Hematopoietic multipotent progenitor cell treated with erythropoietin and hydrocortisone succinate and interleukin-3 and kit ligand, for 15 days (in vitro differentiated cells): ENCODE measurements around the gene GPRIN3.

Experiments used
- DNase-seq: peaks from one replicate; pipeline ENCODE4 v3.0.0-alpha.2; 2015; ENCODE audit warnings: low spot score

Gene GPRIN3

DNA sequence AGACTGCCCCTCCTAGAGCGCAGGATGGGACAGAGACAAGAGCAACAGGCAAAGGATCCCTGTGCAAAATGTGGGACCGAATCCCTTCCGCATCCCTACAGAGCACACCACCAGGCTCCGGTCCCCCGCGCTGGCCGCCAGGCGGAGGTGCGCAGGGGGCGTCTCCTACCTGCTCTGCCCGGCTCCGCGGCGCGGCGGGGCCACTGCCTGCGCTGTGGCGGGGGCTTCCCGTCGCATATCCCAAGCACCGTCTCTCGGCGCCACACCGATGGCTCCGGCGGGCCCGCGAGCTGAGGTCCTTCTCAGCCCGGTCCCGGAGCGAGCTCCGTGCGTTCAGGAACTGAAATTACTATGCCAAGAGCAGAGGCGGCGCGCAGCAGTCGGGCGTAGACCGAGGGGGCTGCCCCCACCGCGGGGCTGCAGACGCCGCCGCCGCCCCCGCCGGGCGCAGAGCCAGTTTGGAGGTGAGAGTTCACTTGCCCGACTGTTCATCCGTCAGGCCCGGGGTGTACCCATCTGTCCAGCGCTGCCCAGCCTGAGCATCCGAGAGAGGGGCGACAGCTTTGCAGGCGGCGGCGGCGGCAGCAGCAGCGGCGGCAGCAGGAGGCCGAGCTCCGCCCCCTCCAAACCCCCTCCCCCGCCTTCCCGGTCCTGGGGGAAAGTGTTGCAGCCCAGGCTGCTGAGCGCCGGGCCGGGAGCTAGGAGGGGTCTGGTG lies at the start of gene GPRIN3:
TSS of gene GPRIN3 (minus strand) at position 355 of the 715 bp plus-strand sequence. CDS start 57,690 bp downstream, outside the sequence.
- no peak for DNase-seq

GRCh38 chr4:89357340-89357739 lies 49.7 kb upstream of the GPRIN3 start:
- DNase-seq = no peak

GRCh38 chr4:89356086-89356485 lies 48.5 kb upstream of the GPRIN3 start:
- no peak for DNase-seq

GRCh38 chr4:89353514-89353913 lies 45.9 kb upstream of the GPRIN3 start:
- no peak for DNase-seq

DNA sequence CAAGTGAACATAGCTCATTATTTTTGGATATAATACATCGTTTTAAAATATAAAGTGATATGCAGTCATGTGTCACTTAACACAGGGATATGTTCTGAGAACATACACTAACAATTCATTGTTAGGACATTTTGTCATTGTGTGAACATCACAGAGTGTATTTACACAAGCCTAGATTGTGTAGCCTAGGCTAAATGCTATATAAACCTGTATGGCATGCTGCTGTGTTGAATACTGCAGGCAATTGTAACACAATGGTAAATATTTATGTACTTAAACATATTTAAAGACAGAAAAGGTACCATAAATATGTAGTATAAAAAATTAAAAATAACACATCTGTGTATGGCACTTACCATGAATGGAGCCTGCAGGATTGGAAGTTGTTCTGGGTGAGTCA lies 44.9 kb upstream of the GPRIN3 start:
- DNase-seq = no peak

- DNase-seq = no peak
Observed at GRCh38 chr4:89351201-89351600, 43.6 kb upstream of the GPRIN3 start.

GRCh38 chr4:89347363-89348025 lies 39.9 kb upstream of the GPRIN3 start:
- DNase-seq = no peak

GRCh38 chr4:89344571-89344970 lies 37.0 kb upstream of the GPRIN3 start:
- DNase-seq = no peak

- no peak for DNase-seq
Observed at GRCh38 chr4:89338206-89338605, 30.6 kb upstream of the GPRIN3 start.

GRCh38 chr4:89337681-89338080 lies 30.1 kb upstream of the GPRIN3 start:
- no peak for DNase-seq

DNA sequence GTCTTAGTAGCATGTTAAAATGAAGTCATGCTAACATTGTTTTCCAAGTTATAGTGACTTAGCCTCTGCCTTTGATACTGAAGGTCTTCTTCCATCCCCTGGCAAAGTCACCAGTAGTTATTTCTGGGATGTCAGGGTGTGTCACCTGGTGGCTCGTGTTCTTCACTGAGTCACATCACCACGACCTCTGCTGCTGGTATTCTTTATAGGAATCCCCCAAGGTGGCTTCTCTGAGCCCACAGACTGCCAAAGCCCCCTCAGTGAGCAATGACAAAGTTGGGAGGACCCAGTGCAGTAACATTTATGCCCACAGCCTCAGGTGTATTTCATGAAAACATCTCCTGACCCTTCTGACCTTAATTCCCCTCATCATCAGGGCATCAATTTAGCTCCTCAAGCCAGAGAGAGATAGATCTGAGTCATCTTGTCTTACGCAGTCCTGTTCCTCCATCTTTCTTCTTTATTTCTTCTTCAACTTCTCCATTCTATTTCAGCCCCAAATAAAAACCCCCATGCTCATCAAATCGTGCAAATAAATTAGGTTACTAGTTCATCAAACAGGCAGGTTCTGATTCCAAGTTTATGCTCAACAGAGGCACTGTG lies 29.3 kb upstream of the GPRIN3 start:
- DNase-seq = no peak

GRCh38 chr4:89334830-89335229 lies 27.2 kb upstream of the GPRIN3 start:
- no peak for DNase-seq

- DNase-seq = no peak
Observed at GRCh38 chr4:89334311-89334710, 26.7 kb upstream of the GPRIN3 start.

- DNase-seq = no peak
Observed at GRCh38 chr4:89331686-89332544, 24.3 kb upstream of the GPRIN3 start.

DNA sequence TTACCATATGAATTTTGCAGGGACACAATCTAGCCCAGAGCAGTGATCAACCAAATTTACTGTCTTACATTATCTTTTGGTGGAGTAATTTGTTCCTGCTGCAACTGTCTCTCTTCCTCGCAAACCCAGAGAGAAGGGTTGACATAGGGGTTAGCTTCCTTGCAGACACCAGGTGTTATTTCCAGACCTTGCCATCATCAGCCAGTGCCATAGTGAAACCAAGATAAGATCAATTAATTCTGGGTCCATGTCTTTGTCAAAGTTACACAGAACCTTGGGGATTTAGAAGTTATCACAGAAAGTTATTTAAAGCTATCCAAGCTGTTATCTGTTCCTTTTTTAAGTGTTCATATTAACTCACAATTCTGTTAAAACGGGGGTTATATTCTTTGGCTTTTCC lies 23.6 kb upstream of the GPRIN3 start:
- DNase-seq = no peak

- DNase-seq = no peak
Observed at GRCh38 chr4:89329280-89329679, 21.7 kb upstream of the GPRIN3 start.

DNA sequence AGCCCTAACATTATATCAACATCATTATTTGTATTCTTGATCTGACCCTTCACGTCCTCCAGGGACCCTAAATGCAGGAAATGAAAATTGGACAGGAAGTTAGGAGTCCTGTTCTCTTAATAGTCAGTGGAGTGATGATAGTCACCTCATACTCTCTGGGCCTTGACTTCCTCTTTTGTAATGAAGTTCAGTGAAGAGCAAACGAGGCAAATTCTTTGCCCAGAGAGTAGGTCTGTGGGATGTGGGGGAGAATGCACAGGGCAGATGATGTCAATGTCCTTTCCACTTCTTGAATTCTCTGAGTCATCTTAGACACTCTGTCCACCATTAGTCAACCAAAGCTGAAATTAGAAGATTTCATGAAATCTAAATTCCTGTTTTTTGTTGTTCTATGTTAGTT lies 17.1 kb upstream of the GPRIN3 start:
- DNase-seq = no peak

GRCh38 chr4:89322671-89323070 lies 15.1 kb upstream of the GPRIN3 start:
- DNase-seq = no peak

- no peak for DNase-seq
Observed at GRCh38 chr4:89319756-89320155, 12.2 kb upstream of the GPRIN3 start.

DNA sequence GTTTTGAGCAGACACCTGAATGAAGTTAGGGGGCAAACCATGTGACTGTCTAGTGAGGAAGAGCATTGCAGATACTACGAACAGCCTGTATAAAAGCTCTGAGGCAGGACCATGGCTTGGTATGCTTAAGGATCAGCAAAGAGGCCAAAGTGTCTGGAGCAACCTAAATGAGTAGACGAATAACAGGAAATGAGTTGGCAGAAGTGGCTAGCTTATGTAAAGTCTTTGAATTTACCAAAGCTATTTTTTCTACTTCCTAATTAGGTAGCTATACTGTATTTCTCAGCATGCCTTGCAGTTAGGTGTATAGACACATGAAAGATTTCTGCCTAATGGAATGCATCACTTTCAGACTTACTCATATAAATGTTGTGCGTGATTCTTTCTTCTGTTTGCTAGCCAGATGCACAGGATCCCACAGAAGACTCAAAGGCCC lies 9.3 kb upstream of the GPRIN3 start:
- DNase-seq = no peak

GRCh38 chr4:89316211-89316610 lies 8.6 kb upstream of the GPRIN3 start:
- DNase-seq = no peak

GRCh38 chr4:89314291-89314690 lies 6.7 kb upstream of the GPRIN3 start:
- DNase-seq = no peak
